HG03469 (cell line): Measurements from ENCODE around the gene GPR151.

ENCODE experiments used
- ATAC-seq: cut with Tn5 transposase; IDR thresholded peaks from one replicate; pipeline ENCODE4 v1.9.1; 2021; ENCODE audit warnings: mild to moderate bottlenecking, moderate library complexity, moderate number of reproducible peaks; ENCODE audit not compliant: unreplicated experiment

Gene GPR151

GRCh38 chr5:146521403-146522106, 5.6 kb upstream of the GPR151 start:
- no peak for ATAC-seq

GRCh38 chr5:146520731-146521130, 4.7 kb upstream of the GPR151 start:
- ATAC-seq: no peak

- no peak for ATAC-seq
These were observed 3.6 kb upstream of the GPR151 start for GRCh38 chr5:146519554-146519953.

GRCh38 chr5:146515473-146516150, 378 bp downstream of the GPR151 start:
- no peak for ATAC-seq

- no peak for ATAC-seq
These were observed 1.4 kb downstream of the GPR151 start for GRCh38 chr5:146514575-146514974.

GRCh38 chr5:146513462-146513861, 2.5 kb downstream of the GPR151 start:
- no peak for ATAC-seq

- ATAC-seq: no peak
These were observed 5.3 kb downstream of the GPR151 start for GRCh38 chr5:146510559-146511125.

GRCh38 chr5:146507428-146507827, 8.6 kb downstream of the GPR151 start:
- no peak for ATAC-seq

GRCh38 chr5:146499680-146500079, 16.3 kb downstream of the GPR151 start:
- ATAC-seq: no peak

GRCh38 chr5:146494656-146495055, 21.3 kb downstream of the GPR151 start:
- ATAC-seq: no peak

- ATAC-seq: no peak
These were observed 25.7 kb downstream of the GPR151 start for GRCh38 chr5:146490089-146490843.

GRCh38 chr5:146484714-146485391, 31.1 kb downstream of the GPR151 start:
- no peak for ATAC-seq

- ATAC-seq: no peak
These were observed 33.2 kb downstream of the GPR151 start for GRCh38 chr5:146482775-146483174.

- ATAC-seq: no peak
These were observed 40.1 kb downstream of the GPR151 start for GRCh38 chr5:146475906-146476305.

GRCh38 chr5:146475190-146475780, 40.7 kb downstream of the GPR151 start:
- no peak for ATAC-seq

- ATAC-seq: no peak
These were observed 41.9 kb downstream of the GPR151 start for GRCh38 chr5:146474065-146474464.

GRCh38 chr5:146467760-146468159, 48.2 kb downstream of the GPR151 start:
- no peak for ATAC-seq

- no peak for ATAC-seq
These were observed 49.3 kb downstream of the GPR151 start for GRCh38 chr5:146466521-146467349.

- no peak for ATAC-seq
These were observed 52.5 kb downstream of the GPR151 start for GRCh38 chr5:146463446-146463845.
